Thoracic aorta (tissue), 2 donors: Measurements from ENCODE around the gene GPN3. TPM values are rescaled to one million over a fixed set of nuclear protein-coding genes. Genes with fewer than 3 reads are reported as not detected.
"Not testable (repeated sequence)": the region's sequence is repeated elsewhere in the genome, so short reads cannot be mapped to it uniquely, and the experiment has no call there.

Experiments
- ATAC-seq: fragments of 150-250 bp; one replicate; pipeline ENCODE4 v1.8.0; 2017; ENCODE audit warnings: low read depth; ENCODE audit not compliant: insufficient number of reproducible peaks, low FRiP score
- DNase-seq: peaks from one replicate; pipeline ENCODE4 v3.0.0-alpha.2; 2020; ENCODE audit warnings: low spot score
- H3K27ac ChIP-seq, 2 donors: fragments of 200-600 bp; sonication (generic); 1 replicate in 1 of 2; 2 replicates in 1 of 2; pipeline ENCODE4 v1.5.1; 2016; ENCODE audit warnings: mild to moderate bottlenecking in 2 of 2, moderate library complexity in 2 of 2
- H3K27me3 ChIP-seq: fragments of 200-600 bp; sonication (generic); replicated peaks from 2 replicates; pipeline ENCODE4 v1.6.0; 2016; ENCODE audit warnings: mild to moderate bottlenecking; ENCODE audit not compliant: insufficient read depth
- H3K36me3 ChIP-seq: fragments of 200-600 bp; sonication (generic); one replicate; pipeline ENCODE4 v1.5.1; 2016
- H3K4me1 ChIP-seq, 2 donors: fragments of 200-600 bp; sonication (generic); 1 replicate in 1 of 2; 2 replicates in 1 of 2; pipeline versions ENCODE4 v1.5.1 to v1.6.0; 2016; ENCODE audit warnings: low read depth in 2 of 2, mild to moderate bottlenecking in 1 of 2; ENCODE audit not compliant: control insufficient read depth in 1 of 2
- H3K4me3 ChIP-seq: fragments of 200-600 bp; sonication (generic); 2 replicates; pipeline ENCODE4 v1.5.1; 2016; ENCODE audit warnings: mild to moderate bottlenecking
- H3K9me3 ChIP-seq: fragments of 200-600 bp; sonication (generic); 2 replicates; pipeline ENCODE4 v1.5.1; 2016
- CTCF ChIP-seq: fragments of 200-600 bp; sonication (generic); IDR thresholded peaks from one replicate; pipeline ENCODE4 v1.5.1; 2019; ENCODE audit warnings: antibody characterized with exemption
- total RNA-seq, 2 donors: library from RNA; depleted of rRNA; stranded (reverse); fragments of >200 nt; gene quantifications; one replicate each; pipeline versions ENCODE4 v1.1.0 to v1.2.3, GENCODE V29; 2016

GPN3 gene
- total RNA-seq, 2 donors from 2014 or later = 12.5 to 12.9 TPM

GRCh38 chr12:110436231-110436630 is 31.8 kb downstream of the GPN3 start:
- H3K4me1 ChIP-seq = no peaks in the 10 kb centered on the region
- TF ChIP-seq CTCF = no peak
- H3K9me3 ChIP-seq = no peaks in the 10 kb centered on the region
- no peak overlapping the region for H3K4me3 ChIP-seq
- H3K36me3 ChIP-seq = peaks cover 43% of the 10 kb centered on the region
- no peak for DNase-seq
- no peak for ATAC-seq
- H3K27me3 ChIP-seq = no peaks in the 10 kb centered on the region
- H3K27ac ChIP-seq = no peak overlapping the region

GRCh38 chr12:110431957-110432587 is 36.0 kb downstream of the GPN3 start:
- peak overlapping the region; percentile 78 for H3K4me3 ChIP-seq
- no peak for TF ChIP-seq CTCF
- H3K4me1 ChIP-seq = no peaks in the 10 kb centered on the region
- H3K27ac ChIP-seq = no peak overlapping the region
- no peaks in the 10 kb centered on the region for H3K27me3 ChIP-seq
- ATAC-seq (no peak), DNase-seq (no peak)
- H3K9me3 ChIP-seq = no peaks in the 10 kb centered on the region
- peaks cover 15% of the 10 kb centered on the region for H3K36me3 ChIP-seq

GRCh38 chr12:110429676-110430075 is 38.4 kb downstream of the GPN3 start:
- H3K36me3 ChIP-seq, H3K4me1 ChIP-seq, DNase-seq, H3K27ac ChIP-seq, H3K9me3 ChIP-seq, ATAC-seq, H3K27me3 ChIP-seq, H3K4me3 ChIP-seq: not testable (repeated sequence)

- H3K27ac ChIP-seq = no peak overlapping the region
Observed at GRCh38 chr12:110426406-110426805, 41.7 kb downstream of the GPN3 start.

GRCh38 chr12:110424237-110424636 is 43.8 kb downstream of the GPN3 start:
- no peak overlapping the region for H3K27ac ChIP-seq
- no peak for DNase-seq
- no peak for ATAC-seq
- no peaks in the 10 kb centered on the region for H3K27me3 ChIP-seq
- H3K9me3 ChIP-seq = no peaks in the 10 kb centered on the region
- no peaks in the 10 kb centered on the region for H3K4me1 ChIP-seq
- no peak for TF ChIP-seq CTCF
- no peak overlapping the region for H3K4me3 ChIP-seq
- H3K36me3 ChIP-seq = no peaks in the 10 kb centered on the region

More at GRCh38 chr12:110426406-110426805, 41.7 kb downstream of the GPN3 start:
- Histone ChIP-seq H3K27me3 (no peaks in the 10 kb centered on the region), H3K4me3 (no peak overlapping the region), H3K9me3 (no peaks in the 10 kb centered on the region), H3K4me1 (no peaks in the 10 kb centered on the region), H3K36me3 (no peaks in the 10 kb centered on the region)
- DNase-seq (no peak), ATAC-seq (no peak)
- TF ChIP-seq CTCF = no peak

- TF ChIP-seq CTCF = no peak
- Histone ChIP-seq H3K27ac (no peak overlapping the region), H3K36me3 (no peaks in the 10 kb centered on the region), H3K27me3 (no peaks in the 10 kb centered on the region), H3K4me1 (no peaks in the 10 kb centered on the region), H3K9me3 (no peaks in the 10 kb centered on the region), H3K4me3 (no peak overlapping the region)
- DNase-seq = no peak
- no peak for ATAC-seq
Observed at GRCh38 chr12:110421701-110422100, 46.4 kb downstream of the GPN3 start.
